LNCAP (cell line): ENCODE results near the gene TST.

Experiments used
- CTCF ChIP-seq: fragments of 450-650 bp; IDR thresholded peaks from 2 replicates; pipeline ENCODE4 v1.5.1; 2017; ENCODE audit warnings: mild to moderate bottlenecking

The TST gene

GRCh38 chr22:37026325-37026724 lies 7.1 kb upstream of the TST start:
- no peak for TF ChIP-seq CTCF

GRCh38 chr22:37025500-37026070 lies 6.3 kb upstream of the TST start:
- no peak for TF ChIP-seq CTCF

- TF ChIP-seq CTCF = no peak
Observed at GRCh38 chr22:37024339-37025157, 5.3 kb upstream of the TST start.

GRCh38 chr22:37023743-37024338 lies 4.6 kb upstream of the TST start:
- TF ChIP-seq CTCF = no peak

GRCh38 chr22:37022483-37023337 lies 3.5 kb upstream of the TST start:
- TF ChIP-seq CTCF = no peak

- TF ChIP-seq CTCF = peak; percentile 77
Observed at GRCh38 chr22:37021710-37022482, 2.6 kb upstream of the TST start.

GRCh38 chr22:37021041-37021440 lies 1.8 kb upstream of the TST start:
- TF ChIP-seq CTCF = no peak
